HG02610 (cell line): ENCODE results near the gene CACNA2D2.
A peak's percentile ranks its signal among the peaks of the same experiment; 100 is the strongest.

Experiments used
- ATAC-seq: cut with Tn5 transposase; IDR thresholded peaks from one replicate; pipeline ENCODE4 v1.9.1; 2021; ENCODE audit warnings: mild to moderate bottlenecking, moderate library complexity; ENCODE audit not compliant: unreplicated experiment

CACNA2D2 gene

DNA sequence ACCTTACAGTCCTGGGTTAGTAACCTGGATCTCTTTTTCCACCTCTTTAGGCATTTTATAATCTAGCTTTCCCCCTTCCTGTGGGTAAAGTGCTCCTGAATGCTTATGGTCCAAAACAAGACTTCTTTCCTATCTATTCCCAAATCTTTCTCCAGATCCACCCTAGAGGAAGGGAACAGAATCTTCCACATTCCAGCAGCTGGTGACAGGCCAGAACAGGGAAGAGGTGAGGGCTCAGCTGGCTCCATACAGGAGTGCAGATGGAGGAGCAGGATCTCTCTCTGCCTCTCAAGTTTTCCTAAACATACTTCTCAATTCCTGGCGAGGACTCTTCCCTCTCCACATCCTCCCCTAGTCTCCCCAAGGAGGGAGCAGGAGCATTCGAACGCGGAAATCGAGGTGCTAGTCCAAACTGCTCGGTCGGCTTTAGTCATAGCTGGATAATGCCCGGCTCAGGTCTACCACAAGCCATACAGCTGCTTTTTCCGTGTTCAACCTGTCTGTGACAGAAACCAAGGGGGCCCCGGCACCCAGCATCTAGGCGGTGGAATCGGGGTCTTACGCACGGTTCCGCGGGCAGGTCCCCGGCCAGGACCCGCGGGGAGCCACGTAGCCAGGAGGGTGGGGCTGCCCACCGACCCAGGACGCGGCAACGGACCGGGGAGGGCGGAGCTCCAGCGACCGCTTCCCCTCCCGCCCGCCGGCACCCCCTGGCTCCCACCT, 166.8 kb downstream of the CACNA2D2 start:
- peak; percentile 27 for ATAC-seq

DNA sequence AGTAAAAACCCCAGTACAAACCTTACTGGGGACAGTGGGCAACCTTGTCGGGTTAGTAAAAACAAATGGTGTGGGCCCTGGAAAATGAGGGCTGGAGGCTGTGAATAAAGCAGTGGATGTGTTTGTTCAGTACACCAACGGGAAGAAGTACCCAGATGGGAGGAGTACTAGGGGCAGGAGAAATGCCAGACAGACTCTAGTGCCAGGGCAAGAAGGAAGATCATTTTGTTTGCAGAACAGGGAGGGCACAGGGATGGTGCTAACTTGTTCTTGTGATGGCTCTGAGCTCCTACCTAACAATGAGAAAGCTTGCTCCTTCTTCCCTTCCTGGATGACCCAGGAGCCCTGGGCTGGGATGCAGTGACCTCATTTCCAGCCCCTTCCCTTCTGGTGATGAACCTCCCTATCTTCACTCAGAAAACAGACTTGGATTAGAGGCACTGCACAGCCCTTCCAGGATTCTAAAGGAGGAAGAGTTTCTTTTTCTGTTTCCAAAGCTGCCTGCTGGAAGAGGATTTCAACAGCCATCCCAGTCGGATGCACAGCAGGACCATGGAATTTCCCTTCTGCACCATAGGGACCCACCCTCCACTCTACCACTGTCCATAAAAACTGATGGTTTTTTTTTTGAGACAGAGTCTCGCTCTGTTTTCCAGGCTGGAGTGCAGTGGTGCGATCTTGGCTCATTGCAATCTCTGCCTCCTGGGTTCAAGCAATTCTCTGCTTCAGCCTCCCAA, 168.9 kb downstream of the CACNA2D2 start:
- ATAC-seq: no peak

DNA sequence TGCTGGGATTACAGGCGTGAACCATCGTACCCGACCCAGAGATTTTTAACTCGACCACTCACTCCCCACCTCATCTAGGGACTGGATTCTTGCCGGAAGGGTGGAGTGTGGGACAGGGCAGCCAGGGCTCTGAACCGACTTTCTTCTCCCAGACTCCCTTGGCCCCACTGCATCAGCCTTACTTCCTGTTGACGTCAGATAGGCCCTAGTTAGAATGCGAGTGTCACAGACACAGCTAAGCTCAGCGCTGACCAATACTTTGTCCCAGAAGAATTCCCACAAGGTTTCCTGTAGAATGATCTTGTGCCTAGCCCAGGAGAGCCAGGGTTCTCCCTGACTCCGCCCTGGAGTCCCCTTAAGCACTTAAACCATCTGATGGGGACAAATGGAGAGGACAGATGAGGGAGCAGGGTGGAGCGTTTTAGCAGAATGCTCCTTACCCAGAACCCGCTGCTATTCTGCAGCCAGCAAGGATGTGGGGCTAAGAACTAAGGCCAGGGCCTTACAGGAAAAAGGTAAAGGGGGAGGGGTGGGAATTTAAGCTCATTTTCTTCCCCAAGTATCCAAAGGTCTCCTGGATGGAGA, 169.6 kb downstream of the CACNA2D2 start:
- no peak for ATAC-seq

DNA sequence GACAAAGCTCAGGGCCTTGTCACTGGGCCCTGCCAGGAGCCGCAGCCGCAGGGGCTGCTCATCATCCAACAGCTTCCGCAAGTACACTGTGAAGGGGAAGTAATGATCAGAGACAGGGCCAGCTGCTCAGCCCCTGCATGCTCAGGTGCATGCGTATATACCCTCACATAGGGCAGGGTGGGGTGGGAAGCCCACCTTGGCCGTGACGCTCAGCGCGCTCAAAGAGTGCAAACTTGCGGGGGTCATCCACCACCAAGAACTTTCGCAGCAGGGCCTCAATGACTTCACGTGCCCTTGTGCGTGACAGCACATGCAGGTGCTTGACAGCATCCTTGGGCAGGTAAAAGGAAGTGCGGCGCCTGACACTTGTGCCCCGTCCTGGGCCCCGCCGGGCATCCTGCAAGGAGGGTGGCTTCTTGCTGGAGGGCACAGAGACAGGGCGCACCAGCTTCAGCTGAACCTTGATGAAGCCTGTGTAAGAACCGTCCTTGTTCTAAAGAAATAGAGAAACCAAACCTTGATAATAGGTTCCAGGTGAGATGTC, 172.0 kb downstream of the CACNA2D2 start:
- no peak for ATAC-seq

DNA sequence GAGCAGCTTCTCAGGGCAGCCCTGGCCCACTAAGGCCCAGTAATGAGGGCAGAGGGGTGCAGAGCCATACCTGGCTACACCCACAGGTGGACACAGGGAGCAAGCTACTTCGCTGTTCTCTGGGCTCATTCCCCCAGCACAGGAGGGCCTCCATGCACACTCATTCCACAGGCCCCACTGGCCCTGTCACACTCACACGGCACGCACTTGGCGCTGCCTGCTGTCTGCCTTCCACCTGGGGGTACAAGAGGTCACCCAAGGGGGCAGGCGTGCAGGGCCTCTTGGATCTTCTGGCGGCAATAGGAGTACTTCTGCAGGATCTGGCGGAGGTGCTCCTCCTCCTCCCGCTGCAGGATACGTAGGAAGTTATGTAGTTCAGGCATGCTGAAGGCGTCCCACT, 173.1 kb downstream of the CACNA2D2 start:
- no peak for ATAC-seq

DNA sequence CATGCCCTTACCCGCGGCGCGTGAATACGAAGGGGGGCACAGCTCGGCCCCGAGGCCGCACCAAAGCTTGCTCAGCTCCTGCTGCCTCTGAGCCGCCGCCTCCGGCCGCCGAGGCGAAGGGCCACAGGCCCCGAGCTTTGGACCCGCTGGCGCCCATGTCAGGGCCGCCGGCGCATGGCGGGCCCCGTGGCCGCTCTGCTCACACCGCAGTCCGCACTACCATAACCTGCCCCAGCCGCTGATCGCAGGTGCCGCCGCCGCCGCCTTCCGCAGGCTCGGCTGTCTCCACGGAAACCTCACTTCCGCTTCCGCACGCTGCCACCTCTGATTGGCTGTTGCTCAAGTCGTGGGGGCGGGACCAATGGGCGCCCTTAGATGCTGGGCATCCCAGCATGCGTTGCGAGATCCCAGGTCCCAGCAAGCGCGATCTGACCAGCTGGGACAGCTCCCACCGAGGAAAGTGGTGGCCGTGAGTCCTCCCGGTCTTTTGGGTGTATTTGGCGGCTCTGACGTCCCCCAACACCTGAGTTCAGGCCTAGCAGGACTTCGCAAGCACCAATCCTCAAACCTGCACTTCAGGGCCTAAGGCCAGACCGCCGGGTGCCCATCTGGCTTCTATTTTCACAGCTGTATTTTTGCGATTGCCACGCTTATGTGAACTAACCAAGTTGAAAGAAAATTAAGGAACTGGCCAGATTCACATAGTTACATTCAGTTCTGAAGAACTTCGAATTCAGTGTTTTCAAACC, 175.3 kb downstream of the CACNA2D2 start, which contains the start of gene TUSC2:
Gene TUSC2, minus strand, starts transcription at position 281 of the 749 bp plus-strand sequence. Its CDS starts 124 bp downstream, at position 157.
- ATAC-seq: peak; percentile 83

DNA sequence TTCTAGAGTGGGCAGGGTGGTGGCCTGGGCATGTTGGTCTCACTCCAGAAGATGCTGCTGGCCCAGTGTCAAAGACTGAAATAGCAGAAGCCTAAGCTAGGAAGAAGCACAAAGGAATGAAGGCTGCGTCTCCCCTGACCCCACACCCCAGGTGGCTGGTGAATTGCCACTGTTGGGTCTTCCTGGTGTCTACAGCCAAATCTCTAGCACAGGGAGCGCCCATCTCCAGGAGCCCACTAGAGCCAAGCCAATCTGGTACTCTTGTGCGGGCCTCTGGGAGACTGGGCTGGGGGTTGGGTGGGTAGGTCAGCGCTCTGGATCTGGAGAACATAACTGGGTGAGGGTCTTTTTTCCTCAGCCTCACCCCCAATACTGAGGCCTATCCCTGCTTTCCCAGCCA, 176.3 kb downstream of the CACNA2D2 start:
- ATAC-seq: no peak

DNA sequence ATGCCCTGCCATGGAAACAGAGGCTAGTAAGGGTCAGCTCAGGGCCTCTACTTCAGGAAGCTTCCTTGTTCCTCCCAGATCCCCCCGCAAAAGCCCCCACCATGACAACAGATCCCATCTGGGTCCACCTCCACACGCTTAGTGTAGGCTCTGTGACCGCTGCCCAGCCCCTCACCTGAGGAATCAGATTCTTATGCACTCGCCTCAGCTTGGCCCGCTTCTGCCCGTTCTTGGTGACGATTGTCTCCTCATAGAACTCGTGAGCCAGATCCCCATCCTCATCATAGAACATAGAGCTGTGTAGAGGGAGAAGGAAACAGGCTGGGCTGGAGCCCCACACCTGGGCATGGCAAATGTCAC, 177.3 kb downstream of the CACNA2D2 start:
- no peak for ATAC-seq

DNA sequence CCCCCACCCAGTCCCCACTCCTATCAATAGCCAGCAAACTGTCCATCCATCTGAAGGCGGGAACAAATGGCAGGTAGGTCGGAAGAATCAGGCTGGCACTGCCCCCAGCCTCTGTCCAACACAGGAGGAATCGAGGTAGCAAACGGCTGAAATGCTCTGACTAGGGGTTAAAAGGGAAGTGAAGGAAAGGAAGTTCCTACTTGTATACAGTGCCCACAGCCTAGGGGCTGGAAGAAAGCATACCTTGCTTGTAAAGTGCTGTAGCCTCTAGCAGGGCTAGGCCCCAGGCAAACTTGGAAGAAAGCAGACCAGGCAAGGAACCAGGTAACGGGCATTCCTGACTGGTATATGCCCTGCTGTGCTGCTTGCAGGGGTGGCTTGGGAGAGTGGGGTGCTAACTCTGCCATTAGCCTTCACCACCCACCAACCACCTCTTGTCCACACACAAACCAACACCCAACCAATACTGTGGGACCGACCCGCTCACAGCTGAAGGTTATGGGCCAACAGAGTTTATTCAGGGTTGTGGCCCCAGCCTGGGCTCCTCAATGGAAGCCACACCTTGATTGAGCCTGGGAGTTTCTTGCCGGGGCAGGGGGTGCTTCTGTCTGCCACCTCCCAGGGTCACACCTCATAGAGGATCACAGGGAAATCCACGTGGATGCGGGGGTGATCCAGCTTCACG, 177.8 kb downstream of the CACNA2D2 start:
- no peak for ATAC-seq

DNA sequence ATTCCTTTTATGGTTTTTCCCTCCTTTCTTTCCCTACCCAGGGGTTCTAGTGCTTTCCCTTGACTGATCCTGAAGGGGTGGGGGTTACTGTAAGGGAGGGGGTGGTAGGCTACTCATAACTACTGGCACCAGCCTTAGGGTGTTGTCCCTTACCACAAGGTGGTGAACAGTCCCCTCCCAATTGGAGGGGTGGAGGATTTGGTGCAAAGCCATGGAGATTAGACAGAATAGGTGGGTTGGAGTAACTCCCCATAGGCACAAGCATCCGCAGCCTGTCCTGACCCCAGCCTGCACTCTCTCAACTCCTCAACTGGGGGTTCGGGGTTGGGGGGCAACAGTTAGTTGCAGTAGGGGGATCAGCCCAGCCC, 178.3 kb downstream of the CACNA2D2 start:
- ATAC-seq: no peak

DNA sequence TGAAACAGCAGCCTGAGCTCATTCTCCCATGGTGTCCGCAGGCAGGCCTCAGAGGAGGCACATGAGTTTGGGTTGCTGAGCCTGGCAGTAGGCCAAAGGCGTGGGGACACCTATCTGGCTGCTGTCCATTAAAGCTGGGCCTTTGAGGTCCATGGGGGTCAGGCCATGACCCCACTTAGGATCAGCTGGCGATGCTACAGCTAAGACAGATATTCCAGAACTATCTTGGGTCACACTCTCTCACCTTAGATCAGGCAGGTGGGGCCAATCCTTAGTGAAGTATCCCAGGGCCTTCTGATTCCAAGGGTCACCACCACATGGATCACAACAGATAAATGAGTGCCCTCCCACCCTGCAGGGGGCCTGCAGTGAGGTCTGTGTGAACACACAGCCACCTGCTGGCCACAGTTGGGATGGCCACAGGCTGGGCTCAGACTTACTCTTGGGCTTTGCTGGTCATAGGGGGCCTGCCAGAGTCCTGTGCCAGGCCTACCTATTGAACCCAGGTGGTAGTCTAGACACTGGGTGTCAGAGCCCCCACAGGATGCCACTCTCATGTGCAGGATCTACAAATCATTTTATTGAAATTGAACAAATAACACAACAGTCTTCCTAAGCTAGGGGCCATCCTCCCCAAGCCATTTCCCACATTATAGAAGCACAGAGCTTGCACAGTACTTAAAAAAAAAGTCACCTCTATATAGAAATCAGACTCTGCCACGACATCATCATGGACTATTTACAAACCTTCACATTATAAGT, 178.9 kb downstream of the CACNA2D2 start:
- peak; percentile 21 for ATAC-seq

DNA sequence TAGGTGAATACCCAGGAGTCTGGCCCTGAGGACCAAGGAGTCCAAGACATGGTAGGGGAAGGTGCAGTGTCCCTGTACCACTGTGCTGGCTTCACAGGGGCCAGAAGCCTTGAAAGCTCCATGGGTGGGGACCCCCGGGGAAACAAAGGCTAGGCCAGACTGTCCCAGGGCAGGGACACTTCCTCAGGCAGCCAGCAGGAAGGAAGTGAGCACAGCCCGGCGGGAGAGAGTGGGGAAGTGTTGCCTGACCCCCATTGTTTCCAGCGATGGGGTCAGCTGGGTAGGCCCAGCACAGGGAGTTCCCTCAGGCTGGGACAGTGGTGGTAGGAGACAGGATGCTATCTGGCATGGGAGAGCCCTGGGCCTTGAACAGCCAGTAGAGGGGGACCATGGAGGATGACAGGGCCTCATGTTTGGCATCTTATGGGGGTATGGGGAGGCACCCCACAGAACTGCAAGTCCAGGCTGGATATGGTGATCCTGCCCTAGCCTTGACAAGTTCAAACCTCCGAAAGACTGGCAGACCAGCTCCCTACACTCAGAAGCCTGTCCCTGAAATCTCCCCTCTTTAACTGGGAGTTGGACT, 179.7 kb downstream of the CACNA2D2 start:
- ATAC-seq: no peak

DNA sequence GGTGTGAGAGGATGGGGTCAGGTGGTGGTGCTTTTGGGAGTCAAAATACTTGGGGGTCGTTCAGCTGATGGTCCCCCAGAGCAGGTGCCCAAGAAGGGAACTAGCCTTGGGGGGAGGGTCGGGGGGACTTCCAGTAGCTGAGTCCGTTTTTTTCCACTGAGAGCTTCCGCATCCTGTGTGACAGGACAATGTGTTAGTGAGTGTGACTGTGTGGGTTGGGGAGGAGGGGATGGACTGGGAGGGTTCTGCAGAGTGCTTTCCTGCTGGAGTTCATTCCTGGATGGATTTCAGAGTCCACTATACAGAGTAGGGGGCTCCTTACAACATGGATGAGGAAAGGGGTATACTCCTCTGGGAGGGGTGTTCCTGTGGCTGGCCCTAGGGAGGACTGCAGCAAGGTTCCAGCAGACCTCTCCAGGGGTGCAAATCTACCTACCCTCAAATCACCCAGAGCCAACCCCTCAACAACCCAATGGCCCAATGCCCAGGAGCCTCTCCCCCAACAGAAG, 180.3 kb downstream of the CACNA2D2 start:
- ATAC-seq: no peak

DNA sequence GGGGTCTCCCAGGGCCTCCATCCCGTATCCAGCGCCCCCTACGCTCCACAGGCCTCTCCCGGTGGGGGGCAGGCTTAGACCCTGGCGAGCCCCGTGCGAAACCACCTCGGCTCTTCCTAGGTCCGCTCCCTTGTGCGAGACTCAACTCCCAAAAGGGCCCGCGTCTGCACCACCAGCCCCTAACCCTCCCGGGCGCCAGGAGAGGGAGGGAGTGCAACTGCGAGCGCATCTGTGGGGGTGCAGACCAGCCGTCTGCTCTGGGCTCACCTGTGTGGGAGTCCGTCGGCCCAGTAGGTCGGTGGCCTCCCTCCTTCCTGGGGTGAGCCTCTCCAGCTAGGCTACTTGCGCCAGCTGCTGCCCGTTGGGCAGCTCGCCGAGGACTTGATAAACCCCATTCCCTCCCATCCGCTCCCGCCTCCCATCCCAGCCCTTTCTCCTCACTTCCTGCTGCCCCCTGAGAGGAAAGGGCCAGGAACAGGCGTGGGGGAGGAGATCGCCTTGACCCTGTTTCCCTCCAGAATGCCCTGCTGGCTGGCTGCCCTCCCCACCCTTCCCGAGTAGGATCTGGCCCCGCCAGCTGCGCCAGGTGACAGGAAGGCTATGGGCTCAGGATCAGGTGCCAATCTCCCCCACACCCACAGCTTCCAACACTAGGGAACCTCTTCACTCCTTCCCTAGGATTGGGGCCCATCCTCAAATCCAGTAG, 180.9 kb downstream of the CACNA2D2 start, which contains the start of gene HYAL2:
Gene HYAL2, minus strand, starts transcription at position 360 of the 706 bp plus-strand sequence. CDS start 2,256 bp downstream, outside the sequence.
- no peak for ATAC-seq

DNA sequence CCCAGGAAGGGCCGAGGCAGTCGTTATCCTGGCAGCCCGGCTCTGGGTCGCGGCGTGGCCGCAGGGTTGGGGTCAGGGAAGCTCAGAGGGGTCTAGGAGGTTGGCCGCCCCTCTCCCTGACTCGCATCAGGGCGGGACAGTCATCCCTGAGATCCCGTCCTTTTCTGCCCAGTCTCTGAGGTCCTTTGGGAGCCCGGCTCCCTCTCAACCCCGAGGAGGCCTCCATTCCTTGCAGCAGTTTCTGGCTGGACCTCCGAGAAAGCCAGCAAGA, 181.4 kb downstream of the CACNA2D2 start:
- ATAC-seq: no peak

DNA sequence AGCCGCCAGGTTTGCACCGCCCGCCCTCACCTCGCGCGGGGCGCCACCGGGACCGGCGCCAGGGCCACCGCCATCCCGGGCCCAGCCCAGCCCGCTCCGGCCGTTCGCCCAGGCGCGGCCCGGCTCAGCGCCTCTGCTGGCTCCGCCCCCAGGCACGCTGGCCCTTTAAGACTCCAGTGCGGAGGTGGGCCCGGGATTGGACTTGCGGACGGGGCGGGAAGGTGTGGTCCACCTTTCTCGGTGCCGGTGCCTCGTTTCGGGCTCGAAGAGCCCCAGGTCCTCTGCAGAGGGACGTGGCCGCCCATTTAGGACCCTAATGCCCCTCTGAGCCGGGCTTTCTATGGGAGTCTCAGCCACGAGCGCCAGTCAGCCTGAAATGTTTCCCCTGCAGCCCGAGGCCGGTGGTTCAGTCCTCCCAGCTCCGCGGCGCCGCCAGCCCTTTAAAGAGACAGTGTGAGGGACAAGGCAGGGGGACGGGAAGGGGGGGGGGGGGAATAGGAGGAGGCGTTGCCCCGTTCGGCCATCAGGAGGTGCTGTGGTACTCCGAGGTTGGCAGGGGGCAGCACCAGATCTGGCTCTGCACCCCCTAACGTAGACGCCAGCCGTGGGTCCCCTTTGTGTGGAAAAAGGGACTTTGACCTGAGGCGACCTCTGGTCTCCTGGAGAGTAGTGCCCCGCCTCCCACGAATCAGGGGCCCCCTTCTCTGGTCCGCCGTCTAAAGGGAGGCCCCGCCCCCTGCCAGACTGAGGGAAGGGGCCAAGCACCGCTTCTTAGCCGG, 181.9 kb downstream of the CACNA2D2 start:
- peak; percentile 80 for ATAC-seq

DNA sequence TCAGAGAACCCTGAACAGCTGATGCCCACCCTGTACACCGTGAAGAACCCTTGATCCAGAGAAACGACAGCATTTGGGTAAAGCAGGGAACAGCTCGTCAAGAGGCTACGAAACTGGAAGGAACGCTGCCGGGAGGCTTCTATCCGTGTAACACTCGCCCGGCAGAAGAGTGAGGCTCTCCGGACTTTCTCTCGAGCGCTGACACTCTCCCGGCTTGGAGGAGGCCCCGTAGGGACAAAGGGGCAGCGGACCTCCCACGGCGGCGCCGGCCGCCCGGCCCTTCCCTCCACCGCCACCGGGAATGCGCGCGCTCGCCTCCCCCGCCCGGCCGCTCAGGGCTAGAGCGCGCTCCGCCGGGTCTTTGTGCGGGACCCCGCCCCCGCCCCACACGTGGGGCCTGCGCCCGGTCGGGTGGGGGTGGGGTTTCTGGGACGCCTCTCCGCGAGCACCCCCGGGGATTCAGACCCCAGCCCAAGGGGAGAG, 182.5 kb downstream of the CACNA2D2 start:
- ATAC-seq: peak; percentile 42
